OCI-LY1 (cell line): ENCODE data around the gene ZNF695.

ENCODE experiments used
- EZH2 ChIP-seq: fragments of 200-600 bp; sonication (generic), shearing (Covaris generic); IDR thresholded peaks from 2 replicates; pipeline ENCODE4 v1.8.0; 2017; ENCODE audit warnings: borderline replicate concordance, mixed run types, mild to moderate bottlenecking, antibody characterized with exemption, low read length, moderate library complexity, mixed read lengths
- TF ChIP-seq, protein P1 (sequence below): fragments of 200-600 bp; sonication (generic), shearing (Covaris generic); IDR thresholded peaks from 2 replicates; pipeline ENCODE4 v1.5.1; 2017; ENCODE audit warnings: mild to moderate bottlenecking, antibody characterized with exemption, low read length, moderate library complexity, mixed read lengths

GRCh38 chr1:246978785-246979184 lies 29.1 kb downstream of the ZNF695 start:
- TF ChIP-seq, protein P1, sequence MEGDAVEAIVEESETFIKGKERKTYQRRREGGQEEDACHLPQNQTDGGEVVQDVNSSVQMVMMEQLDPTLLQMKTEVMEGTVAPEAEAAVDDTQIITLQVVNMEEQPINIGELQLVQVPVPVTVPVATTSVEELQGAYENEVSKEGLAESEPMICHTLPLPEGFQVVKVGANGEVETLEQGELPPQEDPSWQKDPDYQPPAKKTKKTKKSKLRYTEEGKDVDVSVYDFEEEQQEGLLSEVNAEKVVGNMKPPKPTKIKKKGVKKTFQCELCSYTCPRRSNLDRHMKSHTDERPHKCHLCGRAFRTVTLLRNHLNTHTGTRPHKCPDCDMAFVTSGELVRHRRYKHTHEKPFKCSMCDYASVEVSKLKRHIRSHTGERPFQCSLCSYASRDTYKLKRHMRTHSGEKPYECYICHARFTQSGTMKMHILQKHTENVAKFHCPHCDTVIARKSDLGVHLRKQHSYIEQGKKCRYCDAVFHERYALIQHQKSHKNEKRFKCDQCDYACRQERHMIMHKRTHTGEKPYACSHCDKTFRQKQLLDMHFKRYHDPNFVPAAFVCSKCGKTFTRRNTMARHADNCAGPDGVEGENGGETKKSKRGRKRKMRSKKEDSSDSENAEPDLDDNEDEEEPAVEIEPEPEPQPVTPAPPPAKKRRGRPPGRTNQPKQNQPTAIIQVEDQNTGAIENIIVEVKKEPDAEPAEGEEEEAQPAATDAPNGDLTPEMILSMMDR = no peak
- TF ChIP-seq EZH2 = no peak
